T1000 (cell line): ENCODE data around the gene ACP2.
A peak's percentile ranks its signal among the peaks of the same experiment; 100 is the strongest.
"Not testable (repeated sequence)": the region's sequence is repeated elsewhere in the genome, so short reads cannot be mapped to it uniquely, and the experiment has no call there.

Experiments
- DNase-seq: peaks from one replicate; lab custom pipeline; 2025; ENCODE audit warnings: mixed read lengths; lab: John Stamatoyannopoulos, UW

Gene ACP2

GRCh38 chr11:47243454-47243853 is 5.2 kb downstream of the ACP2 start:
- no peak for DNase-seq

GRCh38 chr11:47242596-47243192 is 5.9 kb downstream of the ACP2 start:
- no peak for DNase-seq

- no peak for DNase-seq
Measured at GRCh38 chr11:47241841-47242301, 6.7 kb downstream of the ACP2 start.

GRCh38 chr11:47239852-47240251 is 8.8 kb downstream of the ACP2 start:
- no peak for DNase-seq

- no peak for DNase-seq
Measured at GRCh38 chr11:47236482-47236881, 12.1 kb downstream of the ACP2 start.

- DNase-seq, result no peak
Measured at GRCh38 chr11:47235163-47235562, 13.5 kb downstream of the ACP2 start.

GRCh38 chr11:47234669-47235100 is 13.9 kb downstream of the ACP2 start:
- no peak for DNase-seq

GRCh38 chr11:47233989-47234668 is 14.5 kb downstream of the ACP2 start:
- DNase-seq, result peak; percentile 53

- DNase-seq, result no peak
Measured at GRCh38 chr11:47233051-47233450, 15.6 kb downstream of the ACP2 start.

- DNase-seq, result no peak
Measured at GRCh38 chr11:47229161-47229560, 19.5 kb downstream of the ACP2 start.

- DNase-seq, result no peak
Measured at GRCh38 chr11:47225552-47226400, 22.8 kb downstream of the ACP2 start.

GRCh38 chr11:47222696-47223095 is 25.9 kb downstream of the ACP2 start:
- DNase-seq, result no peak

- no peak for DNase-seq
Measured at GRCh38 chr11:47220401-47220821, 28.2 kb downstream of the ACP2 start.

GRCh38 chr11:47216121-47216798 is 32.4 kb downstream of the ACP2 start:
- peak; percentile 57 for DNase-seq

GRCh38 chr11:47215366-47215910 is 33.2 kb downstream of the ACP2 start:
- DNase-seq, result no peak

GRCh38 chr11:47213950-47214565 is 34.6 kb downstream of the ACP2 start:
- peak; percentile 27 for DNase-seq

- no peak for DNase-seq
Measured at GRCh38 chr11:47212938-47213337, 35.7 kb downstream of the ACP2 start.

GRCh38 chr11:47208628-47209027 is 40.0 kb downstream of the ACP2 start:
- DNase-seq, result no peak

- not testable (repeated sequence) for DNase-seq
Measured at GRCh38 chr11:47208008-47208552, 40.5 kb downstream of the ACP2 start.

GRCh38 chr11:47207459-47207858 is 41.2 kb downstream of the ACP2 start:
- DNase-seq, result no peak

GRCh38 chr11:47206577-47206976 is 42.0 kb downstream of the ACP2 start:
- not testable (repeated sequence) for DNase-seq
